Mucosa of rectum (tissue), 2 donors: ENCODE data around the gene HTT-AS.

Experiments
- H3K27ac ChIP-seq, 2 donors: one replicate each; pipeline ENCODE4 v1.7.0; 2013; ENCODE audit warnings: inconsistent platforms in 2 of 2, low read depth in 2 of 2, low read length in 2 of 2
- H3K27me3 ChIP-seq, 2 donors: one replicate each; pipeline ENCODE4 v1.7.0; 2013; ENCODE audit warnings: low read length in 2 of 2; ENCODE audit not compliant: control insufficient read depth in 2 of 2, insufficient read depth in 2 of 2
- H3K36me3 ChIP-seq, 2 donors: one replicate each; pipeline ENCODE4 v1.7.0; 2013; ENCODE audit warnings: low read length in 2 of 2; ENCODE audit not compliant: control insufficient read depth in 2 of 2, insufficient read depth in 2 of 2
- H3K4me1 ChIP-seq, 2 donors: one replicate each; pipeline ENCODE4 v1.7.0; 2013; ENCODE audit warnings: low read length in 2 of 2, mild to moderate bottlenecking in 1 of 2; ENCODE audit not compliant: control insufficient read depth in 2 of 2, insufficient read depth in 2 of 2
- H3K4me3 ChIP-seq, 2 donors: one replicate each; pipeline ENCODE4 v1.7.0; 2013; ENCODE audit warnings: low read length in 2 of 2
- H3K9ac ChIP-seq, 2 donors: one replicate each; pipeline ENCODE4 v1.7.0; 2013; ENCODE audit warnings: low read length in 2 of 2, low read depth in 1 of 2, mild to moderate bottlenecking in 1 of 2
- H3K9me3 ChIP-seq, 2 donors: one replicate each; pipeline ENCODE4 v1.7.0; 2013; ENCODE audit warnings: low read length in 2 of 2; ENCODE audit not compliant: control insufficient read depth in 2 of 2
- donor health status: healthy.
- donor health status: Normal muscosa, but diverticular disease.

The HTT-AS gene

DNA sequence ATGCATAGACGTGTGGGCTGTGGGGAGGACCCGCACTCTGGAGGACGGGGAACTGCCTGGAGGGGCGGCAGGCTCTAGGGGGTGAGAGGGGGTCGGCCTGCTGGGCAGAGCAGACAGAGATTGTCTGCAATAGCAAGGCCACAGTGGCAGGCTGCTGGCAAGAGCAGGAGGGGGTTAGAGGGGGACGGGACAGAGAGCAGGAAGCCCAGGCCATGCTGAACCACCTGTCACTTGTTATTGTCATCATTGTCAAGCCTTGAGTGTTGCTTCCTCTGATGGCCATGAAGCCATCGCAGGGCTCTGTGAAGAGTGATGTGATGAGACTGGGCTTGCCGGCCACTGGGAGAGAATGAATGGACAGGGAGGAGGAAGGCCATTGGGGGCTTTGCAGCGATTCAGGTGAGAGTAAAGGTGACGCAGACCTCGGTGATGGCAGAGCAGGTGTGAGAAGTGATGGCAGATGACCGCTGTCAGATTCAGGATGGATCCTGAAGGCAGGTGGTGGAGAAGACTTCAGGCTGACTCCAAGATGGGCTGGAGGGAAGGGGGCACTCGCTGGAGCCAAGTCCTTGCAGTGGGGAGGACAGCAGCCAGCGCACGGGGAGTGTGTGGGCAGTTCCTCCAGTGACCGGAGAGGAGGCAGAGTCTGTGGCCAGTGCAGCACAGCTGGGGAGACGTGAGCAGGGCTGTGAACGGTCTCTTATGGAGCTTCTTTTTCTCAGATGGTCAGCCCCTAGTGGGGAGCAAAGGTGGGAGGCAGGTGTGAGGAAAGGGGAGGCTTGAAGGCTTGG lies 43.6 kb downstream of the HTT-AS start:
- no peak overlapping the region for H3K27ac ChIP-seq
- H3K27me3 ChIP-seq = no peaks in the 10 kb centered on the region
- H3K4me1 ChIP-seq = no peaks in the 10 kb centered on the region
- H3K9ac ChIP-seq = no peak overlapping the region
- no peak overlapping the region for H3K4me3 ChIP-seq
- H3K9me3 ChIP-seq = no peaks in the 10 kb centered on the region
- H3K36me3 ChIP-seq = no peaks in the 10 kb centered on the region

GRCh38 chr4:3029464-3029863 lies 44.9 kb downstream of the HTT-AS start:
- Histone ChIP-seq H3K4me3 (no peak overlapping the region), H3K9me3 (no peaks in the 10 kb centered on the region), H3K27me3 (no peaks in the 10 kb centered on the region), H3K36me3 (no peaks in the 10 kb centered on the region), H3K4me1 (no peaks in the 10 kb centered on the region), H3K27ac (no peak overlapping the region), H3K9ac (no peak overlapping the region)

DNA sequence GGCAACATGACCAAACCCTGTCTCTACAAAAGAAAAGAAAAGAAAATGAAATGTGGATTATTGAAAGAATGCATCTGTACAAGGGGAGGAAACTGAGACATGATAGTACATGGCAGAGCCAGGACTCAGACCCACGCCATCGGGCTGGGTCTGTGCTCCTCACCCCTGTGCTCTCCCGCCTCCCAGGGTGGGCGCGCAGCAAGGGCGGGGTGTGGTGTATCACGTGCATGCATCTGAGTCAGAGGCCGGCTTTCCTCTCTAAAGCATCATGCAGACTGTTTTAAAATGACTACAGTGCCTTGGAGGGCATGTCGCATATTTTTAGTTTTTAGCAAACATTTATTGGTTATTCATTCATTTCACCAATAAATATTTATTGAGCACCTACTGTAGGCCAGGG lies 47.8 kb downstream of the HTT-AS start:
- Histone ChIP-seq H3K9ac (no peak overlapping the region), H3K4me3 (no peak overlapping the region), H3K27ac (no peak overlapping the region), H3K36me3 (no peaks in the 10 kb centered on the region), H3K4me1 (no peaks in the 10 kb centered on the region), H3K27me3 (no peaks in the 10 kb centered on the region), H3K9me3 (peaks cover 4% of the 10 kb centered on the region in 2 donors)

GRCh38 chr4:3025881-3026280 lies 48.5 kb downstream of the HTT-AS start:
- Histone ChIP-seq H3K4me1 (no peaks in the 10 kb centered on the region), H3K9me3 (peaks cover 4% of the 10 kb centered on the region in 2 donors), H3K27me3 (no peaks in the 10 kb centered on the region), H3K27ac (no peak overlapping the region), H3K9ac (no peak overlapping the region), H3K4me3 (no peak overlapping the region), H3K36me3 (no peaks in the 10 kb centered on the region)

GRCh38 chr4:3022651-3023050 lies 51.7 kb downstream of the HTT-AS start:
- Histone ChIP-seq H3K27me3 (no peaks in the 10 kb centered on the region), H3K9ac (no peak overlapping the region), H3K4me3 (no peak overlapping the region), H3K36me3 (no peaks in the 10 kb centered on the region), H3K27ac (no peak overlapping the region), H3K4me1 (no peaks in the 10 kb centered on the region), H3K9me3 (peaks cover 4% of the 10 kb centered on the region in 2 donors)

- Histone ChIP-seq H3K9me3 (peaks cover 4% of the 10 kb centered on the region in 2 donors), H3K36me3 (no peaks in the 10 kb centered on the region), H3K4me1 (no peaks in the 10 kb centered on the region), H3K4me3 (no peak overlapping the region), H3K9ac (no peak overlapping the region), H3K27ac (no peak overlapping the region), H3K27me3 (no peaks in the 10 kb centered on the region)
These were observed 52.2 kb downstream of the HTT-AS start for GRCh38 chr4:3022112-3022511.

DNA sequence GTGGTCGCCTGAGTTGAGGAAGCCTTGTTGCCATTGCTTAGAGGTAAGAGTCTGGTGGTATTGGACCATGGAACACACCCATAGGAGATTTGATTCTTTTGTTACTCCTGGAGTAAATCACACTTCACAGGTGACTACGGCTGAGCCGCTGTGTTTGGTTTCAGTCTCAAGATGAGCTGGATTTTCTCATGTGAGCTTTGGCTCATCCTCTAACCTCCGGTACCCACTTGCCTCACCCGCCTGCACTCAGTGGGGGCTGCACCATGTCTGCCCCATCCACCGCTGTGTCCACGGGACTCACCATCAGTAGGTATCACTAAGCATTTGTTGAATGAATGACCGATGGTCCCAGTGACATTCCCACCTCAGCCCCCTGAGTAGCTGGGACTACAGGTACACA lies 52.7 kb downstream of the HTT-AS start:
- Histone ChIP-seq H3K4me3 (no peak overlapping the region), H3K36me3 (no peaks in the 10 kb centered on the region), H3K27me3 (no peaks in the 10 kb centered on the region), H3K4me1 (no peaks in the 10 kb centered on the region), H3K27ac (no peak overlapping the region), H3K9ac (no peak overlapping the region), H3K9me3 (peaks cover 4% of the 10 kb centered on the region in 2 donors)

DNA sequence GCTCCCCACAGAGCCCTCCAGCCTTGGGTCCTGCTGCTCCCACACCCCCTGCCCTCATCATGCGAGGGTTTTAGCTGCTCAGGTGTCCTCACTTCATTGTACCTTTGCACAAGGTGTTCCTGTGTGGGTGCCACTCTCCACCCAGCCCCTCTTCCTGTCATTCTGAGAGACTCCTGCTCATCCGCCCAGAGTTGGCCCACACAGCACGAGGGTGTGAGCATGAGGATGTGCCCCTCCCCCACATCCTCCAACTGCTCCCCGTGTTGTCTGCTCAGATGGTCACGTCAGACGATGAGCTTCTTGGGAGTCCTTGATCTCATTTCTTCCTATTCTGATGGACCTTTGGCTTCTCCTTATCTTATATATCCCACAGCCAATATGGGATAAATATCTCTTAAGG lies 53.2 kb downstream of the HTT-AS start:
- H3K4me1 ChIP-seq = no peaks in the 10 kb centered on the region
- H3K9ac ChIP-seq = no peak overlapping the region
- H3K9me3 ChIP-seq = peaks cover 4% of the 10 kb centered on the region in 2 donors
- H3K4me3 ChIP-seq = no peak overlapping the region
- H3K27ac ChIP-seq = no peak overlapping the region
- no peaks in the 10 kb centered on the region for H3K36me3 ChIP-seq
- H3K27me3 ChIP-seq = no peaks in the 10 kb centered on the region

- Histone ChIP-seq H3K9ac (no peak overlapping the region), H3K36me3 (no peaks in the 10 kb centered on the region), H3K4me3 (no peak overlapping the region), H3K27ac (no peak overlapping the region), H3K27me3 (no peaks in the 10 kb centered on the region), H3K9me3 (peaks cover 4% of the 10 kb centered on the region in 2 donors), H3K4me1 (no peaks in the 10 kb centered on the region)
These were observed 55.0 kb downstream of the HTT-AS start for GRCh38 chr4:3019145-3019846.

DNA sequence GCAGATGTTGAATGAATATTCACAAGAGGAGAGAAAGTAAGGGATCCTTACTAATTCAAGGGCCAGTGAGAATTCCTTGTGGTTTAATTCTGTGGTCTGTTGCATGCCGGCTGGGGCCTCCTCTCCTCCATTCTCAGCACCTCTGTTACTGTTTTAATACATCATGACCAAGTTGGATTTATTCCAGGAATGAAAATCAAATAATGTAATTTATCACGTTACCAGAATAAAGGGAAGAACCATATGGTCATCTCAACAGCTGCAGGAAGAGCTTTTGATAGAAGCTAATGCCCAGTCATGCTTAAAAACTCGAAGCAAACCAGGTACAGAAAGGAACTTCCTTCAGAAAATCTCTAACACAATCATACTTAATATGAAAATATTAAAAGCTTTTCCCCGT lies 56.8 kb downstream of the HTT-AS start:
- Histone ChIP-seq H3K4me1 (no peaks in the 10 kb centered on the region), H3K9ac (no peak overlapping the region), H3K27me3 (no peaks in the 10 kb centered on the region), H3K27ac (no peak overlapping the region), H3K4me3 (no peak overlapping the region), H3K9me3 (no peaks in the 10 kb centered on the region), H3K36me3 (no peaks in the 10 kb centered on the region)
